HG02852 (cell line): ENCODE measurements around the gene GALM.
"Not testable (repeated sequence)": the region's sequence is repeated elsewhere in the genome, so short reads cannot be mapped to it uniquely, and the experiment has no call there.

Source experiments
- ATAC-seq: cut with Tn5 transposase; IDR thresholded peaks from one replicate; pipeline ENCODE4 v1.9.1; 2021; ENCODE audit warnings: mild to moderate bottlenecking, moderate library complexity; ENCODE audit not compliant: unreplicated experiment

Gene GALM

GRCh38 chr2:38676681-38677080, 10.8 kb downstream of the GALM start:
- no peak for ATAC-seq

- not testable (repeated sequence) for ATAC-seq
Observed at GRCh38 chr2:38680868-38681267, 15.0 kb downstream of the GALM start.

- ATAC-seq: no peak
Observed at GRCh38 chr2:38682008-38682575, 16.2 kb downstream of the GALM start.

- not testable (repeated sequence) for ATAC-seq
Observed at GRCh38 chr2:38682620-38683019, 16.7 kb downstream of the GALM start.

GRCh38 chr2:38683766-38684165, 17.9 kb downstream of the GALM start:
- no peak for ATAC-seq

GRCh38 chr2:38685116-38685735, 19.3 kb downstream of the GALM start:
- no peak for ATAC-seq

- no peak for ATAC-seq
Observed at GRCh38 chr2:38690499-38691420, 24.8 kb downstream of the GALM start.

- ATAC-seq: no peak
Observed at GRCh38 chr2:38691994-38692393, 26.1 kb downstream of the GALM start.

- no peak for ATAC-seq
Observed at GRCh38 chr2:38692636-38693318, 26.9 kb downstream of the GALM start.

GRCh38 chr2:38697116-38697840, 31.4 kb downstream of the GALM start:
- ATAC-seq: no peak

GRCh38 chr2:38698467-38699003, 32.6 kb downstream of the GALM start:
- no peak for ATAC-seq

- no peak for ATAC-seq
Observed at GRCh38 chr2:38700113-38700785, 34.3 kb downstream of the GALM start.

- ATAC-seq: no peak
Observed at GRCh38 chr2:38700881-38701458, 35.1 kb downstream of the GALM start.

GRCh38 chr2:38701542-38701941, 35.6 kb downstream of the GALM start:
- ATAC-seq: no peak

- ATAC-seq: no peak
Observed at GRCh38 chr2:38702413-38702812, 36.5 kb downstream of the GALM start.

- not testable (repeated sequence) for ATAC-seq
Observed at GRCh38 chr2:38703336-38703735, 37.4 kb downstream of the GALM start.

GRCh38 chr2:38704664-38705063, 38.8 kb downstream of the GALM start:
- no peak for ATAC-seq

GRCh38 chr2:38706846-38707345, 41.0 kb downstream of the GALM start:
- ATAC-seq: no peak

GRCh38 chr2:38708491-38708890, 42.6 kb downstream of the GALM start:
- ATAC-seq: not testable (repeated sequence)
